ENCODE results near the gene ANKRD30B. TPM values are rescaled to one million over a fixed set of nuclear protein-coding genes. Genes with fewer than 3 reads are reported as not detected.
"Not testable (repeated sequence)": the region's sequence is repeated elsewhere in the genome, so short reads cannot be mapped to it uniquely, and the experiment has no call there.

ANKRD30B gene
- total and polyA plus RNA-seq, 9 donors, result 0.04 to 0.11 TPM; not detected in 7

DNA sequence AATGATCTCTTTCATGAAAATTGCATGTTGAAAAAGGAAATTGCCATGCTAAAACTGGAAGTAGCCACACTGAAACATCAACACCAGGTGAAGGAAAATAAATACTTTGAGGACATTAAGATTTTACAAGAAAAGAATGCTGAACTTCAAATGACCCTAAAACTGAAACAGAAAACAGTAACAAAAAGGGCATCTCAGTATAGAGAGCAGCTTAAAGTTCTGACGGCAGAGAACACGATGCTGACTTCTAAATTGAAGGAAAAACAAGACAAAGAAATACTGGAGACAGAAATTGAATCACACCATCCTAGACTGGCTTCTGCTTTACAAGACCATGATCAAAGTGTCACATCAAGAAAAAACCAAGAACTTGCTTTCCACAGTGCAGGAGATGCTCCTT is 103.6 kb downstream of the ANKRD30B start:
- H3K9me3 ChIP-seq; H3K4me1 ChIP-seq (ENCODE audit: insufficient read depth); H3K4me3 ChIP-seq; intact Hi-C loops (cut with DNase I); DNase-seq; H3K27ac ChIP-seq; H3K36me3 ChIP-seq; H3K27me3 ChIP-seq: not testable (repeated sequence)
- 17 to 77% (median 64%) methylated on average over 2 of the region's 2 CpGs for WGBS, 3 donors

DNA sequence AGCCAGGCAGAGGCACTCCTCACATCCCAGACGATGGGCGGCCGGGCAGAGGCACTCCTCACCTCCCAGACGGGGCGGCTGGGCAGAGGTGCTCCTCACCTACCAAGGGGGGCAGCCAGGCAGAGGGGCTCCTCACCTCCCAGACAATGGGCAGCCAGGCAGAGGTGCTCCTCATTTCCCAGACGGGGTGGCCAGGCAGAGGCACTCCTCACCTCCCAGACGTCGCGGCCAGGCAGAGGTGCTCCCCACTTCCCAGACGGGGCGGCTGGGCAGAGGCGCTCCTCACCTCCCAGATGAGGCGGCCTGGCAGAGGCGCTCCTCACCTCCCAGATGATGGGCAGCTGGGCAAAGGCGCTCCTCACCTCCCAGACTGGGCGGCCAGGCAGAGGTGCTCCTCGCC is 107.7 kb downstream of the ANKRD30B start:
- H3K4me1 ChIP-seq (ENCODE audit: insufficient read depth); H3K27ac ChIP-seq; intact Hi-C loops (cut with DNase I); H3K36me3 ChIP-seq; DNase-seq; H3K4me3 ChIP-seq; H3K9me3 ChIP-seq; H3K27me3 ChIP-seq: not testable (repeated sequence)
- 82 to 90% methylated on average over 13 to 17 of the region's 17 CpGs; no CpG with 5 or more reads in 1 of the 3 donors for WGBS, 3 donors

DNA sequence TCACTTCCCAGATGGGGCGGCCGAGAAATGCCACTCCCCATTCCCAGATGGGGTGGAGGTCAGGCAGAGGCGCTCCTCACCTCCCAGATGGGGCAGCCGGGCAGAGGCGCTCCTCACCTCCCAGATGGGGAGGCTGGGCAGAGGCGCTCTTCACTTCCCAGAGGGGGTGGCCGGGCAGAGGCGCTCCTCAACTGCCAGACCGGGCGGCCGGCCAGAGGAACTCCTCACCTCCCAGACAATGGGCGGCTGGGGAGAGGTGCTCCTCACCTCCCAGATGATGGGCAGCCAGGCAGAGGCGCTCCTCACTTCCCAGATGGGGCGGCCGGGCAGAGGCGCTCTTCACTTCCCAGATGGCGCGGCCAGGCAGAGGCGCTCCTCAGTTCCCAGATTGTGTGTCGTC is 108.3 kb downstream of the ANKRD30B start:
- H3K36me3 ChIP-seq; H3K27ac ChIP-seq; DNase-seq; H3K27me3 ChIP-seq; H3K4me1 ChIP-seq (ENCODE audit: insufficient read depth); H3K9me3 ChIP-seq; H3K4me3 ChIP-seq; intact Hi-C loops (cut with DNase I): not testable (repeated sequence)
- 95 to 100% methylated on average over 5 to 7 of the region's 20 CpGs; no CpG with 5 or more reads in 1 of the 3 donors for WGBS, 3 donors

DNA sequence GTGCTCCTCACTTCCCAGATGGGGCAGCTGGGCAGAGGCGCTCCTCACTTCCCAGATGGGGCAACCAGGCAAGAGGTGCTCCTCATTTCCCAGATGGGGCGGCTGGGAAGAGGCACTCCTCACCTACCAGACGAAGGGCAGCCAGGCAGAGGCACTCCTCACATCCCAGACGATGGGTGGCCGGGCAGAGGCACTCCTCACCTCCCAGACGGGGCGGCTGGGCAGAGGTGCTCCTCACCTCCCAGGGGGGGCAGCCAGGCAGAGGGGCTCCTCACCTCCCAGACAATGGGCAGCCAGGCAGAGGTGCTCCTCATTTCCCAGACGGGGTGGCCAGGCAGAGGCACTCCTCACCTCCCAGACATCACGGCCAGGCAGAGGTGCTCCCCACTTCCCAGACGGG is 110.5 kb downstream of the ANKRD30B start:
- H3K27ac ChIP-seq; H3K36me3 ChIP-seq; H3K27me3 ChIP-seq; DNase-seq; H3K9me3 ChIP-seq; H3K4me3 ChIP-seq; H3K4me1 ChIP-seq (ENCODE audit: insufficient read depth); intact Hi-C loops (cut with DNase I): not testable (repeated sequence)
- 83% methylated on average over 3 of the region's 10 CpGs; no CpG with 5 or more reads in 2 of the 3 donors for WGBS, 3 donors

DNA sequence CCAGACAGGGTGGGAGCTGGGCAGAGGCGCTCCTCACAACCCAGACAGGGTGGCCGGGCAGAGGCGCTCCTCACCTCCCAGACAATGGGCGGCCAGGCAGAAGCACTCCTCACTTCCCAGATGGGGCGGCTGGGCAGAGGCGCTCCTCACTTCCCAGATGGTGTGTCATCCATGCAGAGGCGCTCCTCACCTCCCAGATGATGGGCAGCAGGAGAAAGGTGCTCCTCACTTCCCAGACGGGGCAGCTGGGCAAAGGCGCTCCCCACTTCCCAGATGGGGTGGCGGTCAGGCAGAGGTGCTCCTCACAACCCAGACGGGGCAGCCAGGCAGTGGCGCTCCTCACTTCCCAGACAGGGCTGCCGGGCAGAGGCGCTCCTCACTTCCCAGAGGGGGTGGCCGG is 112.0 kb downstream of the ANKRD30B start:
- DNase-seq; H3K27ac ChIP-seq; H3K4me1 ChIP-seq (ENCODE audit: insufficient read depth); H3K27me3 ChIP-seq; H3K36me3 ChIP-seq; H3K4me3 ChIP-seq; intact Hi-C loops (cut with DNase I); H3K9me3 ChIP-seq: not testable (repeated sequence)
- WGBS, 3 donors, result 81 to 89% (median 84%) methylated on average over 5 to 15 of the region's 15 CpGs

DNA sequence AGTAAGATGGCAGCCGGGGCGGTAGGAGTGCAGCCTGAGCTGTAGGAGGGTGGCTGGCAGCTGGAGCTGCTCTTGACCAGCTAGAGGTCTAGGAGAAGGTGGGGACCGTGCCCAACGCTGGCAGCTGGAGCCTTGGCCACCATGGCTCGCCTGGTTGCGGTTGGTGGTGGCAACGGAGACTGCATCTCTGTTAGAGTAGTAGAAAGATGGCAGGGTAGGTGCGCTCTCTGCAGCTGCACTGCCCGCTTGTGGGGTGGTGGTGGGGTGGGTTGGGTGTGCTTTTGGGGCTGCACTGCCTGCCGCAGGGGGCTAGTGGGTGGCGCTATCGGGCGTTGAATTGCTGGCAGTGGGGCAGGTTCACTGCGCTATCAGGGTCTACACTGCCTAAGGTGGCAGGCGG is 118.5 kb downstream of the ANKRD30B start:
- H3K27ac ChIP-seq; H3K27me3 ChIP-seq; intact Hi-C loops (cut with DNase I); H3K9me3 ChIP-seq; H3K36me3 ChIP-seq; H3K4me3 ChIP-seq; H3K4me1 ChIP-seq (ENCODE audit: insufficient read depth); DNase-seq: not testable (repeated sequence)
- WGBS, 3 donors, result 85 to 91% (median 91%) methylated on average over 15 of the region's 15 CpGs

DNA sequence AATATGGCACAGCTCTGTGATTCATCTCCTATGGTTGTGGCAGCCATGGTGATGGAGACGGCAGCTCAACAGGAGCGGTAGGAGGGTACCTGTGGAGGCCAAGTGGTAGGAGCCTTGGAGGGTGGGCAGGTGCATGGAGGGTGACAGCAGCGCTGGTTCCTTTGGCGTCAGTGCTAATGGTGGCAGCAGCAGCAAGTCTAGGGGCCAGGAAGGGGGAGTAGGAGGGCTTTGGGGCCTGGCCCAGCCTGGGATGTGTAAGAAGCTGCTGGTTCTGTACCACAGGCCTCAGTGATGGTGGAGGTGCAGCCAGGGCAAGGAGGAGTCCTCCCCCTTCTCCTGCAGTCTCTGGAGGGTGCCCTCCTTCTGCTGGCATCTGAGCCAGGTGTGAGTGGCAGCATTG is 120.0 kb downstream of the ANKRD30B start:
- WGBS, 3 donors, result 84 to 91% (median 87%) methylated on average over 4 of the region's 4 CpGs
- H3K27ac ChIP-seq; H3K4me1 ChIP-seq (ENCODE audit: insufficient read depth); DNase-seq; H3K4me3 ChIP-seq; H3K36me3 ChIP-seq; H3K27me3 ChIP-seq; intact Hi-C loops (cut with DNase I); H3K9me3 ChIP-seq: not testable (repeated sequence)

DNA sequence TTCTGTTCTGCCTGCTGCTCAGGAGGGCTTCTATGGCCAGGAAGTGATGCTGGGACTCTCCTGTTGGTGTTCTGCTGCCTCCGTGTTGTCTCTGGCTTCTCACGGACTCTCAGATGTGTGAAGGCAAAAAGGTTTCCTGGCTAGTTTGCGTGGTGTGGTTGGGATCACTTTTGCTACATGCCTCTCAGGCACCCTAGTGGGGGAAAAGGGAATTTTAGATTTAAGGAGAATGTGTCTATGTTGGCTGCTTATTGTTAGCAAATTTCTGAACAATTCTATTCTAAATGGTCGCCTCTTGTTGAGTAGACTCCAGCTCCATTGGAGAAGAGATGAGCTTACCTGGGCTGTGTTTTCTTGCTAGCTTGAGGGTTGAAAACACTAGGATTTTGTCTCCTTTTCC is 120.9 kb downstream of the ANKRD30B start:
- H3K36me3 ChIP-seq; H3K9me3 ChIP-seq; DNase-seq; H3K4me1 ChIP-seq (ENCODE audit: insufficient read depth); intact Hi-C loops (cut with DNase I); H3K27me3 ChIP-seq; H3K4me3 ChIP-seq; H3K27ac ChIP-seq: not testable (repeated sequence)
- WGBS, 3 donors, result 63 to 71% (median 69%) methylated on average over 4 of the region's 4 CpGs

DNA sequence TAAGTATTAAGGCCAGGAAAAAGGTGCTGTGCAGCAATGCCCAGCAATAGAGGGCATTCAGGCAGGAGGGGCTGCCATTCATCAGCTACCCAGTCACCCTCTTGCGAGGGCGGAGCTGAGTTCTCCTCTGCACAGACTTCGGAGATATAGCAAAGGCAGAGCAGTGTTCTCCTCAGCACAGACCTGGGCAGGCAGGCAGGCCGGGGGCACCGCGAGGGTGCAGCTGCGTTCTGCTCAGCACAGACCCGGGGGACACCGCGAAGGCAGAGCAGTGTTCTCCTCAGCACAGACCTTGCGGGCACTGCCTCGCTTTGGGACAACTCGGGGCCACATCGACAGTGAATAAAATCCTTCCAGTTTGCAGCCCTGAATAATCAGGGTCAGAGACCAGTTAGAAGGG is 130.9 kb downstream of the ANKRD30B start:
- intact Hi-C loops (cut with DNase I), result not testable (repeated sequence)
- WGBS, 3 donors, result 82 to 91% (median 89%) methylated on average over 8 to 12 of the region's 14 CpGs

More for the DNA sequence above, 130.9 kb downstream of the ANKRD30B start:
- not testable (repeated sequence) for H3K27me3 ChIP-seq; H3K9me3 ChIP-seq; H3K27ac ChIP-seq; H3K36me3 ChIP-seq; H3K4me1 ChIP-seq (ENCODE audit: insufficient read depth); H3K4me3 ChIP-seq; DNase-seq
